Activated CD8-positive, alpha-beta memory T cell treated with anti-CD3 and anti-CD28 coated beads for 48 hours (primary cell): Measurements from ENCODE around the gene AP1S3.
"Not testable (repeated sequence)": the region's sequence is repeated elsewhere in the genome, so short reads cannot be mapped to it uniquely, and the experiment has no call there.

ENCODE experiments used
- DNase-seq, 3 experiments: peaks; one replicate each; pipeline ENCODE4 v3.0.0-alpha.2; 2020; ENCODE audit warnings: low read depth in 2 of 3, low spot score in 2 of 3

AP1S3 gene

DNA sequence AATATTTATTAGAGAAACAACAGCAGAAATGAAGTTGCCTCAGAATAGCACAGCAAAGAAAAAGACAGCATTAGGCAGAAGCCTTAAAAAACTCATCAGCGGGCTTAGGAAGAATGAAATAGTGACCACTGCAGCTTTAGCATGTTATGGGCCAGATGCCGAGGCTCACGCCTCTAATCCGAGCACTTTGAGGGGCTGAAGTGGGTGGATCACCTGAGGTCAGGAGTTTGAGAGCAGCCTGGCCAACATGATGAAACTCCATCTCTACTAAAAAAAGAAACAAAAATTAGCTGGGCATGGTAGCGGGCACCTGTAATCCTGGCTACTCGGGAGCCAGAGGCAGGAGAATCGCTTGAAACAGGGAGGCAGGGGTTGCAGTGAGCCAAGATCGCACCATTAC lies 32.4 kb downstream of the AP1S3 start:
- DNase-seq = no peak

DNA sequence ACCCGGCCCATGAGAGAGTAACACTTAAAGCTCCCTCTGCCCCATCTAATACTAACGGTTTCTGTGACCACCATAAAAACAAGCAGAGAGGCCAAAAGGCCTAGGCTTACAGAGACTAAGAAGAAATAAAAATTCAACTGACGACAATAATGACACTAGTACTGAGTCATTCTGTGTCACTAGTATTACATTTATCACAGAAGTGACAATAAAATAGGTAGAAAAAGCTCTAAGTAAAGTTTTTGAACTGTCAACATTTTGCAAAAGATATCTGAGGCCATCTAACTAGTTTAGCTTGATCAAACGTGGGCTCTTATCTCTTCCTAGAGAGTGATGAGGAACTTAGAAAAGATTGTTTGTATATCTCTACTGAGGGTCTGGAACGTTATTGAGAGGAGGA lies 35.6 kb downstream of the AP1S3 start:
- no peak for DNase-seq

DNA sequence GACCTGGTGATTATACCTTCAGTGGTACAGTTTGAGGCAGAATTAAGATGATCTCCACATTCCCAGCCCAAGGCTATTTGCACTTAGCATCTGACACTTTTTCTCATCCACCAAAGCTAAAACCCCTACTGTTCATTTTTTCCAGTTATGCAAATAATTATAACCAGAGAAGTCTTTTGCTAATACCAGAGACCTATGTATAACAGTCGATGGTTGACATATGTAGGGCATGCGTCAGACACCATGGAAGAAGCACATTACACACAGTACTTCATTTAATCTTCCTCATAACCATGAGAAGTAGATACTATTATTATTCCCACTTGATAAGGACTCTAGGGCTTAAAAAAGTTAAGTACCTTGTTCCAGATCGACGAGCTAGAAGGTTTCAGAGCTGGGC lies 36.5 kb downstream of the AP1S3 start:
- no peak for DNase-seq

DNA sequence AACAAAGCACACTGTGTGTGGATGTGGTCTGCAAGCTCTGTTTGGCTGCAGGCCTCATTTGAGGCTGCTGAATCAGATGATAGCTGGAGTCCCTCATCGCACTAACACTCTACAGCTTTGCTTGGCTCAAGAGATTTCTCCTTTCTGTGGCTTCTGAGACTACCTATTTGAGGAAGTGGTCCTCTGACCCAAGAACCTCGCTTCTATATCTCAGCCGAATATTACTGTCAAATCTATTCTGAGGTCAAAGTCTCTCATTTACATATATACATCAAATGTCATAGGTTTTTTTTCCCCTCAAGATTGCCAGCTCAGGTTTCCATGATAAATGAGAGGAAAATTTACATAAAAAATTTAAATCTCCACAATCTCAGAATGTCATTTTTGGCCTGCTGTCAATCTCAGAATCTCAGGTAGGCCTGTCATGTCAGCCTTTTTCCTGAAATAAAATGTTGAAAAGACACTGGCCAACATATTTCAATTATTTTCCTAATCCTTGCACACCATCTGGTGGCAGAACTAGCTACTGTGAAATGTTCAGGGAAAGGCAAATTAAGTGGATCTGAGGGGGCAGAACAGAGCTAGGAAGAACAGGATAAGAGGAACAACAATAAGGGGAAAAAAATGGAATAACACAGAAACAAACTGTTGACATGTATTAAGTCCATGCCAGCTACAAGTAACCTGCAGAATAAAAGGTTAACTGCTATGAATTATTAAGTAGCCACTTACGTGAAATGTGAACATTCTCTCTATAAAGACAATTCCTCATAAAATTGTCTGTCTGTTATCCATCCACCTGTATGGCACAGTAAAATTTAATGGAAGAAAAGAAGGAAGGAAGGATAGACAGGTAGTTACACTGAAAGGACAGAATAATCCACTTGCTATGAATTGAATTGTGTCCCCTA lies 39.3 kb downstream of the AP1S3 start:
- DNase-seq = no peak

DNA sequence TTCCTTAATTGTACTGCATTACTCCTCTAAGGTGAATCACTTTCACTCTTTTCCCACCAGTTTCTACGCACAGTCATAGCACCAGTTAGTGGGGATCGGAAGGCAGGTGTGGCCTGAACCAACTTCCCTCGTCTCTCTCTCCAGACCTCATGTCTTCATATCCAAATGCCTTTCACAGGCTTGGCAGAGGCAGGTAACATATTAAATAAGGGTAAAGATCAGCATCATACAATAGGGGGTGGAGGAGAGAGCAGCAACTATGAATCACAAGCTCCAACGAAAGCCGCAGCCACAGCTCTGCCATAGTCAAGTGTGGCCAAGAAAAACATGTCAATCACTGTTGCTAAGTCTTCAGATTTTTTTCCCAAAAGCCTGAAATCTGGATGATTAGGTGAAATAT lies 40.3 kb downstream of the AP1S3 start:
- no peak for DNase-seq

DNA sequence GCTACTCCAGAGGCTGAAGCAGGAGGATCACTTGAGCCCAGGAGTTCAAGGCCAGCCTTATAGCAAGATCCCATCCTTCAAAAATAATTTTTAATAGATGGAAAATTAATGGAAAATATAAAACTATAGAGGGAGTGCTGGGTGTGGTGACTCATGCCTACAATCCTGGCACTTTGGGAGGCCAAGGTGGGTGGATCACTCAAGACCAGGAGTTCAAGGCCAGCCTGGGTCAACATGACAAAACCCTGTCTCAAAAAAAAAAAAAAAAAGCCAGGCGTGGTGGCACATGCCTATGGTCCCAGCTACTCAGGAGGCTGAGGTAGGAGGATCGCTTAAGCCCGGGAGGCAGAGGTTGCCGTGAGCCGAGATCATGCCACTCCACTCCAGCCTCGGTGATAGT lies 48.0 kb downstream of the AP1S3 start:
- DNase-seq = no peak

DNA sequence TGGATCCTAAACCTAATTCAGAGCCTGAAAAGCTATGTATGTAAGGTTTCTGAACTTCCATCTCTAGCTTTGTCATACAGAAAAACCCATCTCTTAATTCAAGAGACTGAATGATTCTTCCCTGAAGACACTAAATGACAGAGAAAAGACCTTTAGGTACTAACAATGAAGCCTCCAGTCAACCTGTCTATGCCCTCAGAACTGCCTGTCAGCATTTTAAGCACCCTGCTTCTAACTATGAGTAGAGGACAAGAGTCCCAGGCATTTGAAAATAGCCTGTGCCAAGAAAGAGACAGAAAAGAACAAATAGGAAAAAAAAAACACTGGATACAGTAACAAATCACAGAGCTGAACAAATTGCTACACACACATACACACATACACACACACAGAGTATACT lies 48.6 kb downstream of the AP1S3 start:
- no peak for DNase-seq

DNA sequence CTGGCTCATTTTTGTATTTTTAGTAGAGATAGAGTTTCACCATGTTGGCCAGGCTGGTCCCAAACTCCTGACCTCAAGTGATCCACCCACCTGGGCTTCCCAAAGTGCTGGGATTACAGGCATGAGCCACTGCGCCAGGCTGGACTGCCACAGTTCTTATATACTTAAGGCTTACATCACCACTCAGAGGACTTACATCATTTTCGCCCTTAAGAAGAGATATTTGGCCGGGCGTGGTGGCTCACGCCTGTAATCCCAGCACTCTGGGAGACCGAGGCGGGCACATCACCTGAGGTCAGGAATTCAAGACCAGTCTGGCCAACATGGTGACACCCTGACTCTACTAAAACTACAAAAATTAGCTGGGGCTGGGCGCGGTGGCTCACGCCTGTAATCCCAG lies 49.3 kb downstream of the AP1S3 start:
- DNase-seq = not testable (repeated sequence)

DNA sequence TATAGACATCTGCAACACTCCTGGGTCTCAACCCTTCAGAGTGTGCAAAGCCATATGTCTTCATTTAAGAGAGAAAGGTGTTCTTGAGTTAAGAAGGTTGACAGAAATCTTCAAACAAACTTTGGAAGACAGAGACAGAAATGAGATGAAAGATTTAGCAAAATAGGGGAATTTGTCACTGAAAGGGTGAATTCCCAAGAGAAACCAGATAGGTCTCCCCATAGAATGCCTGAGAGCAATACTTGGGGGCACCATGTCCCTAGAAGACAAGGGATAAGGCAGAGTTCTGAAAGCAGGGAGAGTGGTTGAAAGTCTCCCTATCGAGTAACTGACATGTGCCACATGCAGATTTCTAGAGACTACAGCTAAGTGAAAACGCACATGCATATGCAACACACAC lies 50.0 kb downstream of the AP1S3 start:
- DNase-seq = no peak

DNA sequence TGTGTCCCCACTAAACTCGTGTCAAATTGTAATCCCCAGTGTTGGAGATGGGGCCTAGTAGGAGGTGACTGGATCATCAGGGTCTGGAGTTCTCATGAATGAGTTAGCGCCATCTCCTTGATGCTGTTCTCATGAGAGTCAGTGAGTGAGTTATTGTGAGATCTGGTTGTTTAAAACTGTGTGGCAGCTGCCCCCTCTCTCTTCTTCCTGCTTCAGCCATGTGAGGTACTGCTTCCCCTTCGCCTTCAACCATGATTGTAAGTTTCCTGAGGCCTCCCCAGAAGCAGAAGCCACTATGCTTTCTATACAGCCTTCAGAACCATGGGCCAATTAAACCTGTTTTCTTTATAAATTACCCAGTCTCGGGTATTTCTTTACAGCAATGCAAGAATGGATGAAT lies 50.4 kb downstream of the AP1S3 start:
- DNase-seq = no peak

DNA sequence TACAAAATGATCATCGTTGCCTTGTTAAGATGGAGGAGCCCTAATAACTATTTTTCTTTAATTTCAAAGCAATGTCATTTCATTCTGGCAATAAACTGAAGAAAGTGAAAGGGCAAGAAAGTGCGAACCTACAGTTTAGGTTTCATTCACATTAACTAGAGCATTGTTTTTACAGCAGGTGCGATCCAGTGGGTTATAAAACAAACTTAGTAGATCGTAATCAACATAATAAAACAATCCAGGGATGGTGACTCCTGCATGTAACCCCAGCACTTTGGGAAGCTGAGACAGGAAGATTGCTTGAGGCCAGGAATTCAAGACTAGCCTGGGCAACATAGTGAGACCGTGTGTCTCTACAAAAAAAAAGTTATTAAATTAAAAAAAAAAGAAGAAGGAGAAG lies 51.1 kb downstream of the AP1S3 start:
- no peak for DNase-seq

DNA sequence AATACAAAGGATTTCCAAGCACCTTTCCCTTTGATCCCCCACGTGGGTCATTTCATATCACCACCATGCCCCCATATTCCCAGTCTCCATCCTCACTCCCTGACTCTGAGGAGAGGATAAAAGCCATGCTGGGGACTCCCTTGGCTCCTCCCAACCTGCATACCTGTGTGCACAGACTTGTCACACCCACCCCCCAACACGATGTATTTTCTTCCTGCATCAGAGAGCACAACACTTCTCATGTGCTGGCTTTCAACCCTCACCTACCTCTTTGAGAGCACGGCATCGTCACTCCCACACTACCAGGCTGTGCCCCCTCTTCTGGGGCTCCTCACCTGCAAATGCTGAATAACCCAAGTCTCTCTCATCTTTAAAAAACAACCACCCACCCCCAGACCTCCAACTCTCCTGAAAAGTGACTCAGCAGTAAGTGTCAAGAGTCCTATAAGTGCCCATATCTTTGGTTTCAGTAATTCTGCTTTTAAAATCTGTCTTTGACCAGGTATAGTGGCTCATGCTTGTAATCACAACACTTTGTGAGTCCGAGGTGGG lies 53.1 kb downstream of the AP1S3 start:
- no peak for DNase-seq

DNA sequence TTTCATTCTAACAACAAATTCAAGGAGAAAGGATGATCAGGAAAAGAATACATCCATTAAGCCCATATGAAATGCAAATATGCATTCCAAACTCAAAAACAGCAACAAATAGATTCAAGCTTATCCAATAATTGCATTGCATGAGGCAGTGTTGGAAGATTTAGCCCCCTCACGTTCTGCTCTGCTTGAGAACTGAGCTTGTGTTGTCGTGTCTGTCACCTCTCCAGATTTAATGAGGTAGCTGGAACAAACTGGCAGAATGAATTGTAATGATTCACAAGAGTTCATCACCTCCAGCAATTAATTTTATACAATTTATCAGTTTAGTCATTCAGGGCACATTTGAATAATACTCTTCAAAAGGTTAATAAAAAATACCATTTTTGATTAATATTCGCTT lies 54.8 kb downstream of the AP1S3 start:
- no peak for DNase-seq

DNA sequence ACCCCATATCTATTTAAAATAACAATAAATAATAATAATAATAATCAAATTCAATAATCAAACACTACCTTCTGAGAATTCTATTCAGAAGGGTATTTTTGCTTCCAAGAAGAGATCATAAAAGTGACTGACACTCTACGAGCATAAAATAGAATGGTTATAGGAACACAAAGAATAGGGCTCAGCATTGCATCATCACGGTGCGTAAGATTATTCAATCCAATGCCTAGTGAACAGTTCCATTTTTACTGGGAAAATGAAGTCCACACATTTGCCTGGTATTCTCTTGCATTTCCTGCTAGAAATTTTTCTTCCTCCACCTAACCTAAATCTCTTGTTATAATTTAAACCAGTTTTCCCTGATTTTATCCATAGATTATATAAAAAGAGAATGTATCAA lies 55.8 kb downstream of the AP1S3 start:
- no peak for DNase-seq

DNA sequence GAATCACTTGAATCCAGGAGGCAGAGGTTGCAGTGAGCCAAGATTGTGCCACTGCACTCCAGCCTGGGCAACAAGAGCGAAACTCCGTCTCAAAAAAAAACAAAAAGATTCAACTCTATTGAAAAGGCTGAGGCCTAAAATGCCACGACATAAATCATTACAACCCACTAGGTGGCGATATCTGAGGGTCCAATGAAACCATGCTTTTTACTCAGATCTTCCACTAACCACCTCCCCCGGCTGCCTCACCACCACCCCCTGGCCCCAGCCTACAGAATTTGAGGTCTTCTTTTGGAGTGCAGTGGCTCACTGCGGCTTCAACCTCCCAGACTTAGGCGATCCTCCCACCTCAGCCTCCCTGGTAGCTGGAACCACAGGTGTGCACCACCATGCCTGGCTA lies 57.5 kb downstream of the AP1S3 start:
- peak in 1 of 3 experiments; percentile 6 for DNase-seq

DNA sequence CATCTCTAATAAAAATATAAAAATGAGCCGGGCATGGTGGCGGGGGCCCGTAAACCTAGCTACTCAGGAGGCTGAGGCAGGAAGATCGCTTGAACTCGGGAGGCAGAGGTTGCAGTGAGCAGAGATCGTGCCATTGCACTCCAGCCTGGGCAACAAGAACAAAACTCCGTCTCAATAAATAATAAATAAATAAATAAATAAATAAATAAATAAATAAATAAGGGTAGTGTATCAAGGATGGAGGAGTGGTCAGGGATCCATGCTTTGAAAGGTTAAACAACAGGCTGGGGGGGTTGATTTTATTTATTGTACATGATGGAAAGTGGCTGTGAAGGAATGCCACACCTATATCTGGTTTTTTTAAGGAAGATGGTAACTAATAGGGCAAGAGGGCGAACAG lies 63.2 kb downstream of the AP1S3 start:
- no peak for DNase-seq

DNA sequence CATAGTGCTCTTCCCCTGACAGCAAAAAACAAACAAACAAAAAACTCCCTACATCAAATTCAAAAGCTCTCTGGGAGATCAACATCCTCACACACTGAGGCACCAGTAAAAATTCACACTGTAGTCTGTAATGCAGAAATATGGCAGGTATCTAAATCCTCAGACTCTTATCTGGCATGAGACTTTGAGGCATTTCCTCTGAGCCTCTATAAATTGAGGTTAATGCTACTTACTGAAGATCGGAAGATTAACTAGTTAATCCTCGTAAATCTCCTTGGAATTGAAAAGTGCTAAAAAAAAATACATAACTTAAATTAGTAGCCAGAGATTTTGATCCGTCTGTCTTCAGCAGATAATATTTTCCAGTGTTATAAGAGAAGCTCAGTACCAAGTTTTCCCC lies 65.0 kb downstream of the AP1S3 start:
- DNase-seq = no peak

DNA sequence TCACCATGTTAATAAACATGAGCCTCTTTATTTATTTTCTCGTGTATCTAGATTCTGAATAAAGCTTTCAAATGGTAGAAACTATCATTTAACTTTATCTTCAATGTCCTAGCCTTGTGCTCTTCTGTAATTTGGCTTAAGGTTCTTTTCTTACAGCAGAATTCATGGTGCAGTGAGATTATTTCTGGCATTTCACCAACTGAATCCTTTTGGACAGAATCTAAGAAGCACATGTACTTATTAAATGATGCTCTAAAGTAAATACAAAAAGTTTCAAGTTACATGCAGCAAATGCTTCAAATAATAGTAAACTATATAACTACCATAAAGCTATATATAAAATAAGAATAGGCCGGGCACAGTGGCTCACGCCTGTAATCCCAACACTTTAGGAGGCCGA lies 65.9 kb downstream of the AP1S3 start:
- DNase-seq = no peak

DNA sequence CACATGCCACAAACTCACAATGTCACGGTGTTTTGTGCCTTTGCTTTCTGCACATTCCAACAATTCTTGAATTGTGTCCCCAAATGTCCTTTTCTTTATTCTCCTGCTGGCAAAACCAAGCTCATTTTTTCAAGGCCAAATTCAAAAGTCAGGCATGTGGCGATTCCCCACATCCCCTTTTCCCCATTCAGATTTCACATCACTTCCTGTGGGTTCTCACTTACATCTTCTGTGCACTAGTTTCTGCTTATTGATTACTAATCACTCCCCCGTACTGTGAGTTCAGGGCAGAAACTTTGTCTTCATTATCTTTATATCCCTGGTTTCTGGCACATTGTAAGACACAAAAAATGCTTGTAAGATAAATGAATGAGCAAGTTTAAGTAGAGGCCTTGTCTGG lies 69.2 kb downstream of the AP1S3 start:
- no peak for DNase-seq

DNA sequence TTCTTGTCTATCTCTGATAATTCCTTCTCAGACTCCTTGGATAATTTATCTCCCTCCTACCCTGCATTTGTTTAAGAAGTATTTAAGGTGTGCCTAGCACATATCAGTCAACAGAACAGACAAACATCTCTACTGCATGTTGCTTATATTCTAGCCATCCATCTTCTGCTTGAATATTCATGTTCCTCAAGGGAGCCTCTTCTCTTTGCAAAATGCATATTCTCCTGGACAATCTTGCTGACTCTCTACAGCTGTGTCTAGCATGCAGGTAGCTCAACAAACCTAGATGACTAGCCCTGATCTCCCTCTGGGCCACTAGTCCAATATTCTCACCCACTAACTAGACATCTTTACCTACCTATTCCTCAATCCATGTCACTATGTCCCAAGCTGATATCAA lies 70.0 kb downstream of the AP1S3 start:
- no peak for DNase-seq

DNA sequence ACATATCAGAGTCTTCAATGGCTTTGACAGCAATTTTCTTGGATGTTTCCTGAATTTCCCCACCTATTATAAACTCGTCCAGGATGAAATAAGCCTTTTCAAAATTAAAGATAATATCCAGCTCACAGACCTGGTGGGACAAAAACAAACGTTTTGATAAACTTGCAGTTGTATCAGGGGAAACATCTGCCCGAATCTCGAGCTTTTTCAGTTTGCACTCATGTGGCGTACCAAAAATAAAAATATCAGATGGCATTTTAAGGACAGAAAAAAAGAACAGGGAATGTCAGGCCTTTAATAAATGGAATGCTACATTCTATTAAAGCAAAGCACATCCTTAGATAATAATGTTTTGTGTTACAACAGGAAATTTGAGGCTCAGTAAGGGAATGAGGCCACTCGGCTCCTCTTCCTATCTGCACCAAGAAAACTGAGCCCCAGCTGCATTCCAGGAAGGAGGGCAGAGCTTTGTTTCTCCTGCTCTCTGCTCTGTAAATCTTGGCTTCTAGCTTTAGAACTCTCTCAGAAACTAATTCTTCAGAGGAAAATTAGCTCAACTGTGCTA lies 72.1 kb downstream of the AP1S3 start:
- DNase-seq = no peak

DNA sequence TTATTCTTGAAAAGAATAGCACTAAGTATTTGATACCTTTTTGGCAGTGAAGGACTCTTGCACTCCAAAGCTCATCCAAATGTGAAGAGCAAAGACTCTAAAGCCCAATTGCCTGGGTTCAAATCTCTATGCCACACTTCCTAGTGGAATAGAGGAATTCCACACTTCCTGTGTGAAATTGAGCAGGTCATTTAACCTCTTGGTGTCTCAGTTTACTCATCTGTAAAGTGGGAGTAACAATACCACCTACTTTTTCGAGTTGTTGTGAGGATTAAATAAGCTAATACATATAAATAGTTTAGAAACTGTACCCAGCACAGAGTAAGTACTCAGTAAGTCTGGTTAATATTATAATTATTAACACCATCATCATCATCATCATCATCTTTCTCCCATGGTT lies 72.6 kb downstream of the AP1S3 start:
- no peak for DNase-seq

DNA sequence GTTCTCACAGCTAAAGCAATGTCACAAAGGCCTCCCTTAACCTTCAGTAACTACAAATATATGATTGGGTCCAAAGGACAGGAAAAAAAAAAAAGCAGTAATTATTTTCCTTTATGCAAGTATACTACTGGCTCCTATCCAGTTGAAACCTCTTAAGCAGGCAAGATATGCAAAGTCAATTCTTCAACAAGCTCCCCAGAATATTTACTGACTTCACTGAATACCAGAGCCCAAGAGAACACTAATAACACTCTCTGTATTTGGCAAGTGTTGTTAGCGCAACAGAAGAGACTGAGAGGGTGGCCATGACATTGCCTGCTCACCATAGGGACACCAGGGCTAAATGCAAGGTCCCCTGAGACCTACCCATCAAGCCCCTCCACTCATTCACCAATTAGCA lies 74.5 kb downstream of the AP1S3 start:
- DNase-seq = no peak
